Smooth muscle cell (in vitro differentiated cells): ENCODE results near the gene KIF20A. TPM values are rescaled to one million over a fixed set of nuclear protein-coding genes. Genes with fewer than 3 reads are reported as not detected.
"Not testable (repeated sequence)": the region's sequence is repeated elsewhere in the genome, so short reads cannot be mapped to it uniquely, and the experiment has no call there.

ENCODE experiments used
- DNase-seq: peaks from one replicate; lab custom pipeline; 2025; ENCODE audit not compliant: unreplicated experiment; lab: John Stamatoyannopoulos, UW
- H2AFZ ChIP-seq: fragments of 200-600 bp; sonication (generic); 2 replicates; pipeline ENCODE4 v1.6.0; 2016; ENCODE audit warnings: antibody characterized with exemption, low read depth, mild to moderate bottlenecking
- H3F3A ChIP-seq: fragments of 200-600 bp; sonication (generic); 2 replicates; pipeline ENCODE4 v1.6.0; 2017; ENCODE audit warnings: antibody characterized with exemption, low read depth
- H3K27ac ChIP-seq: fragments of 200-600 bp; sonication (generic); 2 replicates; pipeline ENCODE4 v1.5.1; 2016; ENCODE audit warnings: low read depth, mild to moderate bottlenecking
- H3K27me3 ChIP-seq: fragments of 200-600 bp; sonication (generic); 2 replicates; pipeline ENCODE4 v1.6.1; 2016; ENCODE audit warnings: low read depth, mild to moderate bottlenecking
- H3K36me3 ChIP-seq: fragments of 200-600 bp; sonication (generic); 2 replicates; pipeline ENCODE4 v1.5.1; 2016; ENCODE audit warnings: low read depth
- H3K4me1 ChIP-seq: fragments of 200-600 bp; sonication (generic); 2 replicates; pipeline ENCODE4 v1.5.1; 2016; ENCODE audit warnings: low read depth
- H3K4me2 ChIP-seq: fragments of 200-600 bp; sonication (generic); 2 replicates; pipeline ENCODE4 v1.6.0; 2016; ENCODE audit warnings: mild to moderate bottlenecking
- H3K4me3 ChIP-seq: fragments of 200-600 bp; sonication (generic); 2 replicates; pipeline ENCODE4 v1.5.1; 2016; ENCODE audit warnings: mild to moderate bottlenecking
- H3K79me2 ChIP-seq: fragments of 200-600 bp; sonication (generic); 2 replicates; pipeline ENCODE4 v1.6.0; 2016; ENCODE audit warnings: low read depth, mild to moderate bottlenecking
- H3K9ac ChIP-seq: fragments of 200-600 bp; sonication (generic); 2 replicates; pipeline ENCODE4 v1.6.0; 2016; ENCODE audit warnings: low read depth
- H3K9me3 ChIP-seq: fragments of 200-600 bp; sonication (generic); replicated peaks from 2 replicates; pipeline ENCODE4 v1.5.1; 2016; ENCODE audit warnings: low read depth
- H4K20me1 ChIP-seq: fragments of 200-600 bp; sonication (generic); 2 replicates; pipeline ENCODE4 v1.6.0; 2016; ENCODE audit warnings: low read depth
- CTCF ChIP-seq: fragments of 200-600 bp; sonication (generic); IDR thresholded peaks from 2 replicates; pipeline ENCODE4 v1.5.1; 2017; ENCODE audit warnings: borderline replicate concordance, mild to moderate bottlenecking, antibody characterized with exemption; ENCODE audit not compliant: insufficient read depth, poor library complexity, severe bottlenecking
- WGBS: methylation state at CpG from one replicate; pipeline ENCODE4 v1.1.7; 2016; ENCODE audit warnings: low lambda C conversion rate; 5-methylcytosine and 5-hydroxymethylcytosine counted together
- polyA plus RNA-seq: library from polyadenylated mRNA; unstranded; fragments of >200 nt; fragmentation: Nextera tagmentation; extraction: Ambion mirVana; gene quantifications from 2 replicates; pipeline ENCODE4 v1.2.1, GENCODE V29; 2016
- total RNA-seq: library from RNA; depleted of rRNA; stranded (reverse); fragments of >200 nt; gene quantifications from 2 replicates; pipeline ENCODE4 v1.2.3, GENCODE V29; 2014

Gene KIF20A
- total and polyA plus RNA-seq, 2 experiments from 2014 or later: 9.4 to 10.7 TPM

DNA sequence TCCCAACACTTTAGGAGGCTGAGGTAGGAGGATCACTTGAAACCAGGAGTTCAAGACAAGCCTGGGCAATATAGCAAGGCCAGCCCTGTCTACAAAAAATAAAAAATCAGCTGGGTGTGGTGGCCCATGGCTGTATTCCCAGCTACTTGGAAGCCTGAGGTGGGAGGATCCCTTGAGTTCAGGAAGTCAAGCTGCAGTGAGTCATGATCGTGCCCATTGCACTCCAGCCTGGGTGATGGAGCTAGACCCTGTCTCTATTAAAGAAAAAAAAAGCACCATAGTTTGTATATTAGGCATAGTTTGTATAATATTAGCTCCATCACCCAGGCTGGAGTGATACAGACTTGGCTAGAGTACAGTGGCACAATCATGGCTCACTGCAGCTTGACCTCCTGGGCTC is 30.1 kb upstream of the KIF20A start:
- Histone ChIP-seq H3K36me3 (no peaks in the 10 kb centered on the region), H3K4me1 (no peaks in the 10 kb centered on the region), H3K27ac (no peak overlapping the region), H4K20me1 (no peaks in the 10 kb centered on the region), H2AFZ (no peak overlapping the region), H3K4me2 (no peak overlapping the region), H3K27me3 (no peaks in the 10 kb centered on the region), H3K4me3 (no peak overlapping the region), H3F3A (no peaks in the 10 kb centered on the region), H3K9ac (no peak overlapping the region), H3K9me3 (no peaks in the 10 kb centered on the region), H3K79me2 (no peaks in the 10 kb centered on the region)
- no peak for TF ChIP-seq CTCF
- no peak for DNase-seq
- WGBS: 94% methylated on average over 1 of the region's 1 CpG

DNA sequence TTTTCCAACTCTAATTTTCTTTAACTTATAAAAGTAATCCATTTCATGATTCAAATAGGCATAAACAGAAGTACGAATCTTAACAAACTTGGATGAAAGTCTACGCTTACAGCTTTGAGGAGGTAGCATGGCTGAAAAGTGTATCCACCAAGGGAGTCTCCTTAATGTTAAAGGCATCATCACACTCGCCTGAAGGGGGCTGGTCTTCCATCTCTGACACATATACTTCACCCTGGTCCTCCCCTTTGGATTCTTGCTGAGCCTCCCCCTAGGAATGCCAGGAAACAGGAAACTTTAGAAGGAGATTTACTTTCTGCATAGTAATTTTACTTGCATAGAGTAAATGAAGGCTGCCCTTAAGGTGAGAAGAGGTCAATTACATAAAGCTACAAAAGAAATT is 29.4 kb upstream of the KIF20A start:
- WGBS: 41% methylated on average over 3 of the region's 3 CpGs
- no peaks in the 10 kb centered on the region for H3F3A ChIP-seq

DNA sequence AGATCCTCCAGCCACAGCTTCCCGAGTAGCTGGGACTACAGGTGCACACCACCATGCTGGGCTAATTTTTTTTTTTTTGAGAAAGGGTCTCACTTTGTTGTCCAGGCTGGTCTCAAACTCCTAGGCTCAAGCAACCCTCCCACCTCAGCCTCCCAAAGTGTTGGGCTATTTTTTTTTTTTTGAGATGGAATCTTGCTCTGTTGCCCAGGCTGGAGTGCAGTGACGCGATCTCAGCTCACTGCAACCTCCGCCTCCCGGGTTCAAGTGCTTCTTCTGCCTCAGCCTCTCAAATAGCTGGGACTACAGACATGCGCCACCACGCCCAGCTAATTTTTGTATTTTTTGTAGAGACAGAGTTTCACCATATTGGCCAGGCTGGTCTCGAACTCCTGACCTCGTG is 22.9 kb upstream of the KIF20A start:
- H3K36me3 ChIP-seq: peaks cover 16% of the 10 kb centered on the region
- 97% methylated on average over 9 of the region's 9 CpGs for WGBS
- not testable (repeated sequence) for H3F3A ChIP-seq, H2AFZ ChIP-seq, H3K27me3 ChIP-seq, H4K20me1 ChIP-seq, H3K9ac ChIP-seq, H3K4me1 ChIP-seq, H3K9me3 ChIP-seq, H3K4me3 ChIP-seq, DNase-seq, H3K4me2 ChIP-seq, H3K27ac ChIP-seq, H3K79me2 ChIP-seq

More for the DNA sequence above, 29.4 kb upstream of the KIF20A start:
- Histone ChIP-seq H3K36me3 (no peaks in the 10 kb centered on the region), H3K4me2 (no peak overlapping the region), H3K4me3 (no peak overlapping the region), H4K20me1 (no peaks in the 10 kb centered on the region), H3K9ac (no peak overlapping the region), H3K27ac (no peak overlapping the region), H2AFZ (no peak overlapping the region), H3K9me3 (no peaks in the 10 kb centered on the region), H3K27me3 (no peaks in the 10 kb centered on the region), H3K79me2 (no peaks in the 10 kb centered on the region), H3K4me1 (no peaks in the 10 kb centered on the region)
- DNase-seq: no peak
- TF ChIP-seq CTCF: no peak

- Histone ChIP-seq H3K9ac (no peak overlapping the region), H3K27me3 (no peaks in the 10 kb centered on the region), H3F3A (no peaks in the 10 kb centered on the region), H2AFZ (no peak overlapping the region), H3K4me2 (no peak overlapping the region), H3K36me3 (peaks cover 24% of the 10 kb centered on the region), H3K79me2 (no peaks in the 10 kb centered on the region), H3K9me3 (no peaks in the 10 kb centered on the region), H4K20me1 (no peaks in the 10 kb centered on the region), H3K4me1 (no peaks in the 10 kb centered on the region), H3K4me3 (no peak overlapping the region), H3K27ac (no peak overlapping the region)
- TF ChIP-seq CTCF: no peak
- WGBS: 96% methylated on average over 1 of the region's 1 CpG
- DNase-seq: no peak
Measured at GRCh38 chr5:138157626-138158025, 21.3 kb upstream of the KIF20A start.
